Pancreas (tissue), 10 donors: ENCODE measurements around the gene TMEM80. TPM values are rescaled to one million over a fixed set of nuclear protein-coding genes. Genes with fewer than 3 reads are reported as not detected.
"Not testable (repeated sequence)": the region's sequence is repeated elsewhere in the genome, so short reads cannot be mapped to it uniquely, and the experiment has no call there.

Source experiments
- ATAC-seq, 4 donors: fragments of 200-7000 bp; cut with Tn5 transposase; one replicate each; pipeline versions ENCODE4 v1.8.0 to v1.9.1; 2020; ENCODE audit warnings: mild to moderate bottlenecking in 4 of 4, moderate library complexity in 4 of 4
- DNase-seq, 6 donors: peaks; one replicate each; pipeline ENCODE4 v3.0.0-alpha.2; 2020
- FAIRE-seq: peaks from 2 replicates; lab custom pipeline; 2012; peaks lifted over from hg19 to GRCh38; lab: Jason Lieb, UNC
- H3K27ac ChIP-seq, 4 donors: fragments of 200-600 bp; sonication (generic); 1 replicate in 3 of 4; 2 replicates in 1 of 4; pipeline versions ENCODE4 v1.5.0 to v1.8.0; 2020
- H3K27me3 ChIP-seq, 4 donors: fragments of 200-600 bp; one replicate each; pipeline ENCODE4 v1.8.0; 2021
- H3K36me3 ChIP-seq, 3 donors: fragments of 200-600 bp; sonication (generic) in 1 of 3; one replicate each; pipeline versions ENCODE4 v1.5.0 to v1.8.0; 2020 to 2021
- H3K4me1 ChIP-seq, 3 donors: fragments of 200-600 bp; one replicate each; pipeline ENCODE4 v1.8.0; 2021
- H3K4me3 ChIP-seq, 4 donors: fragments of 200-600 bp; sonication (generic) in 2 of 4; one replicate each; pipeline versions ENCODE4 v1.5.0 to v1.8.0; 2020 to 2021
- H3K9me3 ChIP-seq, 4 donors: fragments of 200-600 bp; one replicate each; pipeline ENCODE4 v1.8.0; 2021
- WGBS, 2 donors: extraction: QIAGEN DNeasy Blood & Tissue Kit; methylation state at CpG; one replicate each; pipeline ENCODE4 v1.1.7; 2013; 5-methylcytosine and 5-hydroxymethylcytosine counted together
- intact Hi-C, 3 donors: fragments of 100-400 bp; cut with DNase I; formaldehyde crosslinking; loops; one replicate each; pipeline versions ENCODE4 v1.11.1 to v1.14.2; 2022
- polyA plus RNA-seq, 2 donors: library from polyadenylated mRNA; stranded (reverse); fragments of 200-250 nt; gene quantifications; one replicate each; pipeline ENCODE4 v1.2.3, GENCODE V29; 2013
- total RNA-seq, 6 donors: library from RNA; stranded (reverse); fragmentation: NEBNext Ultra II Directional in 4 of 6; extraction: Animal tissue kit (Norgen Biotek cat#: 25700) in 4 of 6; gene quantifications; one replicate each; pipeline versions ENCODE4 v1.2.1 to v1.2.4, GENCODE V29; 2021 to 2023
- TF ChIP-seq, protein P1 (sequence below), 4 donors: fragments of 200-600 bp; sonication (generic) in 3 of 4; IDR thresholded peaks; one replicate each; pipeline versions ENCODE4 v1.5.0 to v1.8.0; 2021; ENCODE audit warnings: antibody characterized with exemption in 4 of 4
- donor health status: healthy with polysubstance abuse.
- donor health status: DM: no; HTN: no; CAD: no; lungs with moderate emphysema.
- donor health status: DM: no; HTN: no; CAD: no.
- donor health status: control.
- donor health status: control.
- donor health status: Bipolar disorder and iron deficiency.
- donor health status: DM: yes; HTN: yes; CAD: no.
- donor health status: DM: no; HTN: no; CAD: no.
- donor health status: DM: no; HTN: no; CAD: no.
- donor health status: DM: yes; HTN: yes; CAD: no.

Gene TMEM80
- total and polyA plus RNA-seq, 8 donors: 8.5 to 24.7 (median 15.5) TPM

DNA sequence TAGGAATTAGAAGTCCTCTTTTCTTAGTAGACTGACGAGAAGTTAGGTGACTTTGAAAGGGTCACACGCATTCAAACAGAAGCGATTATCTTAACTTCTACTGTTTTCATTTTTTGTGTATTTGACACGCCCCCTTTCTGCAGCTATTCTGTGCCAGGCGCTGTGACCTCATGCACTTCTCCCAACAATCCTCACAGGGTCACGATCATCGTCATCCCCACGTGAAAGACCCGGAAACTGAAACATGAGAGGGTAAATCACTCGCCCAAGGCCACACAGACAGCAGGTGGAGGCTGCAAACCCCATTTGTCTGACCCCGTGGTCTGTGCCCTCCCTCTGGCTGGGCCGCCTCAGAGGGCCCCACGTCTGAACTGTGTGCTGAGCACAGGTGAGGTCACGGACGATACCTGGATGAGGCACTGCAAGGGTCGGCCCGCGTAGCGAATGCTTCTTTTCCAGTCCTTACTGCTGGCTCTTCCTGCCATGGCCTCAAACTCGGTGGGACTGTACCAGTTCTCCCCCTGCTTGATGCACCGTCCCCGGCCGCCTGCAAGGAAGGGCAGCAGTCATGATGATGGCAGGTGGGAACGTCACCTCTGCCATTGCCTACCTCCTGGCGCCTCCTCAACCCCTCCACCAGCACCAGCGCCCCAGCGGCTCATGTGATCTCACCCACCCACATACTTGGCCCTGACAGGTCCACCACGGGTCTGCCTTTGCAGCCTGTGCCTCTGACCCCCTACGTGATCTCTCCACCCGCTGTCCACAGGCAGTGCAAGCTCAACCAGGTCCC is 9.0 kb upstream of the TMEM80 start:
- no peak for FAIRE-seq
- intact Hi-C loops: no loop called here
- H3K36me3 ChIP-seq: peaks cover 0 to 33% (median 0%) of the 10 kb centered on the region in 3 donors
- no peaks in the 10 kb centered on the region for H3K27me3 ChIP-seq
- H3K4me1 ChIP-seq: no peaks in the 10 kb centered on the region
- TF ChIP-seq, protein P1, sequence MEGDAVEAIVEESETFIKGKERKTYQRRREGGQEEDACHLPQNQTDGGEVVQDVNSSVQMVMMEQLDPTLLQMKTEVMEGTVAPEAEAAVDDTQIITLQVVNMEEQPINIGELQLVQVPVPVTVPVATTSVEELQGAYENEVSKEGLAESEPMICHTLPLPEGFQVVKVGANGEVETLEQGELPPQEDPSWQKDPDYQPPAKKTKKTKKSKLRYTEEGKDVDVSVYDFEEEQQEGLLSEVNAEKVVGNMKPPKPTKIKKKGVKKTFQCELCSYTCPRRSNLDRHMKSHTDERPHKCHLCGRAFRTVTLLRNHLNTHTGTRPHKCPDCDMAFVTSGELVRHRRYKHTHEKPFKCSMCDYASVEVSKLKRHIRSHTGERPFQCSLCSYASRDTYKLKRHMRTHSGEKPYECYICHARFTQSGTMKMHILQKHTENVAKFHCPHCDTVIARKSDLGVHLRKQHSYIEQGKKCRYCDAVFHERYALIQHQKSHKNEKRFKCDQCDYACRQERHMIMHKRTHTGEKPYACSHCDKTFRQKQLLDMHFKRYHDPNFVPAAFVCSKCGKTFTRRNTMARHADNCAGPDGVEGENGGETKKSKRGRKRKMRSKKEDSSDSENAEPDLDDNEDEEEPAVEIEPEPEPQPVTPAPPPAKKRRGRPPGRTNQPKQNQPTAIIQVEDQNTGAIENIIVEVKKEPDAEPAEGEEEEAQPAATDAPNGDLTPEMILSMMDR (IDR thresholded peaks at IDR 0.05): no peak
- WGBS, 2 donors: 91 to 92% methylated on average over 30 of the region's 30 CpGs
- no peak overlapping the region for H3K27ac ChIP-seq
- no peak for ATAC-seq
- H3K9me3 ChIP-seq: no peaks in the 10 kb centered on the region
- no peak for DNase-seq
- no peak overlapping the region for H3K4me3 ChIP-seq

DNA sequence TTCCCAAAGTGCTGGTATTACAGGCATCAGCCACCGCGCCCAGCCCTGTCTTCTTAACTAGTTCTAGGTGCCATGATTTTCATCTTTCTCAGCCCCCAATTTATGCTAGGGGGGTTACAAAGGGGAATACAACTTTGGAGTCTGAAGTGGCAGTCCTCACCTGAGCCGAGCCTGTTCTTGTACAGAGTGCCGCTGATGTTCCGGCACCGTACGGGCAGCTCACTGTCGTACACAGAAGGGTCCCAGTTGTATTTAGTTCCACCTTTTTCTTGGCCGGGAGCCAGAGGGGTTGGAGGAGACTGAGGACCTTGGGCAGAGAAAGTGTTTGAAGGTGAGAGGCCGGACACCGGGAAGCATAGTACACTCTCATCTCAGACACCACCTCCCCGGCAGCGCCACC is 7.9 kb upstream of the TMEM80 start:
- 87 to 90% methylated on average over 13 of the region's 13 CpGs for WGBS, 2 donors
- H3K27me3 ChIP-seq: no peaks in the 10 kb centered on the region
- DNase-seq (no peak), ATAC-seq (no peak), FAIRE-seq (no peak)
- H3K4me1 ChIP-seq: no peaks in the 10 kb centered on the region
- peaks cover 0 to 33% (median 0%) of the 10 kb centered on the region in 3 donors for H3K36me3 ChIP-seq
- no peak overlapping the region for H3K4me3 ChIP-seq
- H3K9me3 ChIP-seq: no peaks in the 10 kb centered on the region
- intact Hi-C loops: no loop called here
- TF ChIP-seq, protein P1 (IDR thresholded peaks at IDR 0.05): no peak
- no peak overlapping the region for H3K27ac ChIP-seq

DNA sequence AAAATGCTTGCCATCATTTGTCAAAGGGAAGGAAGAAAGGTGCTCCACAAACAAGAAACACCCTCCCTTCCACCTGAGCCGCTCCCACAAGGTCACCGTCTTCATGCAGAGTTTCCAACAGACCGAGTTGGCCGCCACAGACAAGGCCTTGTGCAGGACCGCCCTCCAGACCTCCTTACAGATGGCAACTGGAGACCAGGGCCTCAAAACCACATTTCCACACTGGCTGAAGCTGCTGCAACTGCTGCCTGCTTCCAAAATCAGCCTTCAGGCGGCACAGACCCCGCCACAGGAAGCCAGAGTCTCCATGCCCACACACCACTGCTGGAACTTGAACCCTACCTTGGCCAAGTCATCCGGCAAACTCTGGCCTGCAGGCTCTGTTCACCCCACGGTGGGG is 6.9 kb upstream of the TMEM80 start:
- ATAC-seq (peak in 1 of 4 donors; percentile 65), DNase-seq (no peak), FAIRE-seq (no peak)
- Histone ChIP-seq H3K27ac (no peak overlapping the region), H3K9me3 (no peaks in the 10 kb centered on the region), H3K4me1 (peaks cover 0 to 5% (median 1%) of the 10 kb centered on the region in 3 donors), H3K4me3 (no peak overlapping the region), H3K36me3 (peaks cover 0 to 33% (median 0%) of the 10 kb centered on the region in 3 donors), H3K27me3 (no peaks in the 10 kb centered on the region)
- TF ChIP-seq, protein P1 (IDR thresholded peaks at IDR 0.05): no peak
- 58 to 79% methylated on average over 9 of the region's 9 CpGs for WGBS, 2 donors
- intact Hi-C loops: no loop called here

DNA sequence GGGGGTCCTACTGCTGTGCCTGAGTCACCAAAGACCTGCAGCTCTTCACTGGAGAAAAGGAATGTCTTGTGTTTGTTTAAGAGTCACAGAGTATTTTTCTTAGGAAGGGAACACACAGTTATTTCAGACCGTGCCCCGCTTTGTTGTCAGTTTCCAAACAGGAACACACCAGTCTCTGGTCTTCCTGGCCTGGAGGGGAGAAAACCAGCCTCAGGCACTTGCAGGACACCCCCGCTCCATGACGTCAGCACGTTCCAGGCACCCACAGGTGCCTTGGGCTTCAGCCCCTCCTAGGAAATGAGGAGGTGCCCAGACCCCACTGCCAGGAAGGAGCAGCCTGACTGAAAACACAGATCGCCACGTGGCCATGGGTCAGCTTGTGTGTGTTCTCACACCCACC is 6.0 kb upstream of the TMEM80 start:
- Histone ChIP-seq H3K36me3 (peaks cover 0 to 30% (median 0%) of the 10 kb centered on the region in 3 donors), H3K4me1 (peaks cover 0 to 8% (median 3%) of the 10 kb centered on the region in 3 donors), H3K4me3 (no peak overlapping the region), H3K27ac (no peak overlapping the region), H3K9me3 (no peaks in the 10 kb centered on the region), H3K27me3 (no peaks in the 10 kb centered on the region)
- ATAC-seq (no peak), FAIRE-seq (no peak), DNase-seq (no peak)
- intact Hi-C loops: no loop called here
- WGBS, 2 donors: 91 to 92% methylated on average over 7 of the region's 7 CpGs
- TF ChIP-seq, protein P1 (IDR thresholded peaks at IDR 0.05): no peak

DNA sequence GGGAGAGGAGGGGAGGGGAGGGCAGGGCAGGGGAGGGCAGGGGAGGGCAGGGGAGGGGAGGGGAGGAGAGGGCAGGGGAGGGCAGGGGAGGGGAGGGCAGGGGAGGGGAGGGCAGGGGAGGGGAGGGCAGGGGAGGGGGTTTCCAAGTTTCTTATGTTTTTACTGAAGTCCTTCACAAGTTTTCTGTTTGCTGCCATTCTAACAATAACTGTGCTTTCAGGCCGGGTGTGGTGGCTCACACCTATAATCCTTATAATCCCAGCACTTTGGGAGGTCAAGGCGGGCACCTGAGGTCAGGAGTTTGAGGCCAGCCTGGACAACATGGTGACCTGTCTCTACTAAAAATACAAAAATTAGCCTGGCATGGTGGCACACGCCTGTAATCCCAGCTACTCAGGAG is 5.4 kb upstream of the TMEM80 start:
- H3K4me3 ChIP-seq, intact Hi-C loops, H3K4me1 ChIP-seq, ATAC-seq, H3K27me3 ChIP-seq, FAIRE-seq, H3K9me3 ChIP-seq, DNase-seq, H3K27ac ChIP-seq: not testable (repeated sequence)
- H3K36me3 ChIP-seq: peaks cover 0 to 23% (median 0%) of the 10 kb centered on the region in 3 donors
- WGBS, 2 donors: 97 to 98% methylated on average over 3 of the region's 3 CpGs
